Ovary (tissue), 3 donors: Measurements from ENCODE around the gene PID1.

Experiments
- POLR2A ChIP-seq: fragments of 450-650 bp; IDR thresholded peaks from one replicate; pipeline ENCODE4 v1.6.1; 2017; ENCODE audit warnings: antibody characterized with exemption, mild to moderate bottlenecking, moderate library complexity
- TF ChIP-seq, protein P1 (sequence below), 3 donors: fragments of 450-650 bp in 2 of 3; fragments of 200-600 bp in 1 of 3; IDR thresholded peaks; one replicate each; pipeline versions ENCODE4 v1.5.1 to v1.8.0; 2016 to 2022; ENCODE audit warnings: antibody characterized with exemption in 3 of 3, mild to moderate bottlenecking in 1 of 3
- donor health status: DM: no; HTN: no; CAD: no.

DNA sequence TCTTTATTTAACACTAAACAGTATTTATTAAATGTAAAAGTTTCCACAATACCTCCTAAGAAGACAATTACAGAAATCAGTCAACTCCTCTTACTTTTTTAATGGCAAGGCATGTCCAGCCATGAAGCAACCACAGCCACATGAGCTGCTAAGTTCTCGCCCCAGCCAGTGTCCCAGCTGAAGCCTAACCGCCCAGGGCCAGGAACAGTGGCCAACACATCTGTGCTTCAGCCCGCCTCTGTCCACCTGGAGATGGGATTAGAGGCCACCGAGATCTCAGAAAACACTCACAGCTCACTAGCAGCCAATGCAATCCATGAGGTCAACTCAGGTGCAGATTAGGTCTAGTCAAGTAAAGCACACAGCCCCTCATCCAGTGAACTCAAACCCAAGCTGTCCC lies 40.2 kb downstream of the PID1 start:
- TF ChIP-seq, protein P1, sequence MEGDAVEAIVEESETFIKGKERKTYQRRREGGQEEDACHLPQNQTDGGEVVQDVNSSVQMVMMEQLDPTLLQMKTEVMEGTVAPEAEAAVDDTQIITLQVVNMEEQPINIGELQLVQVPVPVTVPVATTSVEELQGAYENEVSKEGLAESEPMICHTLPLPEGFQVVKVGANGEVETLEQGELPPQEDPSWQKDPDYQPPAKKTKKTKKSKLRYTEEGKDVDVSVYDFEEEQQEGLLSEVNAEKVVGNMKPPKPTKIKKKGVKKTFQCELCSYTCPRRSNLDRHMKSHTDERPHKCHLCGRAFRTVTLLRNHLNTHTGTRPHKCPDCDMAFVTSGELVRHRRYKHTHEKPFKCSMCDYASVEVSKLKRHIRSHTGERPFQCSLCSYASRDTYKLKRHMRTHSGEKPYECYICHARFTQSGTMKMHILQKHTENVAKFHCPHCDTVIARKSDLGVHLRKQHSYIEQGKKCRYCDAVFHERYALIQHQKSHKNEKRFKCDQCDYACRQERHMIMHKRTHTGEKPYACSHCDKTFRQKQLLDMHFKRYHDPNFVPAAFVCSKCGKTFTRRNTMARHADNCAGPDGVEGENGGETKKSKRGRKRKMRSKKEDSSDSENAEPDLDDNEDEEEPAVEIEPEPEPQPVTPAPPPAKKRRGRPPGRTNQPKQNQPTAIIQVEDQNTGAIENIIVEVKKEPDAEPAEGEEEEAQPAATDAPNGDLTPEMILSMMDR (IDR thresholded peaks at IDR 0.05), result no peak
- no peak for TF ChIP-seq POLR2A
